T-cell (primary cell): Measurements from ENCODE around the gene TMEM191B. TPM values are rescaled to one million over a fixed set of nuclear protein-coding genes. Genes with fewer than 3 reads are reported as not detected.
"Not testable (repeated sequence)": the region's sequence is repeated elsewhere in the genome, so short reads cannot be mapped to it uniquely, and the experiment has no call there.

Experiments used
- ATAC-seq, 4 experiments: fragments of 200-7000 bp in 3 of 4; fragments of 150-1000 bp in 1 of 4; cut with Tn5 transposase; replicated peaks in 1 of 4; 1 replicate in 3 of 4; 2 replicates in 1 of 4; pipeline ENCODE4 v1.10.0; 2021; ENCODE audit warnings: moderate library complexity in 3 of 4, mild to moderate bottlenecking in 2 of 4, moderate number of reproducible peaks in 1 of 4
- CTCF ChIA-PET, 2 donors: fragments of 300-600 bp; sonication (Branson Sonifier 250); formaldehyde crosslinking; loops; one replicate each; lab custom pipeline; 2022; ENCODE audit warnings: antibody characterized with exemption in 2 of 2; lab: Charles Lee
- POLR2A ChIA-PET, 2 donors: fragments of 300-600 bp; sonication (Branson Sonifier 250); formaldehyde crosslinking; loops; one replicate each; lab custom pipeline; 2022; ENCODE audit warnings: antibody characterized with exemption in 2 of 2; lab: Charles Lee
- DNase-seq, 35 experiments: peaks; one replicate each; pipeline versions ENCODE4 v3.0.0 to v3.0.0-alpha.2; 2013 to 2023
- H3K27ac ChIP-seq: one replicate; pipeline ENCODE4 v1.5.1; 2013; ENCODE audit warnings: low read length
- H3K27me3 ChIP-seq, 2 experiments: replicated peaks in 1 of 2; 1 replicate in 1 of 2; 2 replicates in 1 of 2; pipeline versions ENCODE4 v1.6.1 to v1.7.0; 2013; ENCODE audit warnings: low read length in 1 of 2, mixed read lengths in 1 of 2; ENCODE audit not compliant: control insufficient read depth in 2 of 2, insufficient read depth in 2 of 2; ENCODE audit errors: extremely low read depth in 1 of 2
- H3K36me3 ChIP-seq, 2 donors: 1 replicate in 1 of 2; 2 replicates in 1 of 2; pipeline versions ENCODE4 v1.6.1 to v1.7.0; 2013; ENCODE audit warnings: low read length in 1 of 2; ENCODE audit not compliant: control insufficient read depth in 2 of 2, insufficient read depth in 1 of 2; ENCODE audit errors: extremely low read depth in 1 of 2
- H3K4me1 ChIP-seq, 2 experiments: 1 replicate in 1 of 2; 2 replicates in 1 of 2; pipeline versions ENCODE4 v1.6.1 to v1.7.0; 2013; ENCODE audit warnings: low read length in 2 of 2, mixed read lengths in 1 of 2; ENCODE audit not compliant: insufficient read depth in 2 of 2, control insufficient read depth in 1 of 2; ENCODE audit errors: extremely low read depth in 1 of 2
- H3K4me3 ChIP-seq, 2 donors: 1 replicate in 1 of 2; 2 replicates in 1 of 2; pipeline versions ENCODE4 v1.5.1 to v1.7.0; 2013; ENCODE audit warnings: mild to moderate bottlenecking in 2 of 2, low read length in 1 of 2, moderate library complexity in 1 of 2; ENCODE audit not compliant: control insufficient read depth in 1 of 2; ENCODE audit errors: extremely low read depth in 1 of 2
- H3K9me3 ChIP-seq: 2 replicates; pipeline ENCODE4 v1.7.0; 2013
- H3K27ac Mint-ChIP-seq, 2 donors: one replicate each; pipeline ENCODE4 v1.8.0; 2020 to 2021; ENCODE audit warnings: mild to moderate bottlenecking in 2 of 2, mixed read lengths in 2 of 2
- H3K27me3 Mint-ChIP-seq, 2 donors: one replicate each; pipeline ENCODE4 v1.8.0; 2021 to 2022; ENCODE audit warnings: mixed read lengths in 2 of 2
- H3K36me3 Mint-ChIP-seq: one replicate; pipeline ENCODE4 v1.8.0; 2021; ENCODE audit warnings: mixed read lengths
- H3K4me1 Mint-ChIP-seq, 3 donors: one replicate each; pipeline ENCODE4 v1.8.0; 2020 to 2022; ENCODE audit warnings: mixed read lengths in 3 of 3, mild to moderate bottlenecking in 1 of 3
- H3K4me3 Mint-ChIP-seq, 3 donors: one replicate each; pipeline ENCODE4 v1.8.0; 2020 to 2022; ENCODE audit warnings: mild to moderate bottlenecking in 3 of 3, mixed read lengths in 3 of 3, moderate library complexity in 3 of 3
- H3K9me3 Mint-ChIP-seq, 3 donors: one replicate each; pipeline ENCODE4 v1.8.0; 2020 to 2022; ENCODE audit warnings: mixed read lengths in 3 of 3
- WGBS: methylation state at CpG from one replicate; pipeline ENCODE4 v1.1.5; 2013; ENCODE audit warnings: missing lambda C conversion rate; ENCODE audit not compliant: insufficient coverage; 5-methylcytosine and 5-hydroxymethylcytosine counted together
- total RNA-seq, 35 experiments: library from RNA in 6 of 35; stranded (reverse) in 6 of 35; fragments of 120-200 nt in 1 of 35; gene quantifications; one replicate each; pipeline versions ENCODE4 v1.2.1 to v1.2.4 and lab custom pipeline; 2013 to 2026

Gene TMEM191B
- total RNA-seq, 5 donors from 2014 or later (not counting 1 experiment from before 2014, with no cell fraction given): 2.7 to 14.4 (median 10.7) TPM; not detected in 1

DNA sequence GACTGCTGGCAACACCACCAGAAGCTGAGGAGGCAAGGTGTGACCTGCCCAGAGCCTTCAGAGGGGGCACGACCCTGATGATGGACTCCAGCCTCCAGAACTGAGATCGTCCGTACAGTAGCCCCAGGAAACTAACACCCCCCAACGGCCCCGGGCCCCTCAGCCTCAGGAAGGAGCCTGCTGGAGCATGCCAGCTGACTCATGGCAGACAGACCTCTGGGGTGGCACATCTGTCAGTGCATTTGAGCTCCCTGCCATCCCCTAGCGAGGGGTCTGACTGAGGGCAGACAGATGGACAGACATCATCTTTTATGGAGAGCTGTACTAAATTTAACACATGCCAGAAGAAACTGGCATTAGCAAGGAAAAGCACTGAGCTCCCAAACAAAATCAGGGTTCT is 12.4 kb downstream of the TMEM191B start:
- H3K27ac ChIP-seq, H3K4me1 ChIP-seq, H3K27me3 ChIP-seq, H3K27me3 Mint-ChIP-seq, H3K9me3 ChIP-seq, H3K4me1 Mint-ChIP-seq, H3K36me3 ChIP-seq, H3K27ac Mint-ChIP-seq, H3K4me3 ChIP-seq, H3K4me3 Mint-ChIP-seq, H3K36me3 Mint-ChIP-seq, CTCF ChIA-PET, DNase-seq, H3K9me3 Mint-ChIP-seq, ATAC-seq, POLR2A ChIA-PET: not testable (repeated sequence)
- WGBS: 90% methylated on average over 4 of the region's 6 CpGs

DNA sequence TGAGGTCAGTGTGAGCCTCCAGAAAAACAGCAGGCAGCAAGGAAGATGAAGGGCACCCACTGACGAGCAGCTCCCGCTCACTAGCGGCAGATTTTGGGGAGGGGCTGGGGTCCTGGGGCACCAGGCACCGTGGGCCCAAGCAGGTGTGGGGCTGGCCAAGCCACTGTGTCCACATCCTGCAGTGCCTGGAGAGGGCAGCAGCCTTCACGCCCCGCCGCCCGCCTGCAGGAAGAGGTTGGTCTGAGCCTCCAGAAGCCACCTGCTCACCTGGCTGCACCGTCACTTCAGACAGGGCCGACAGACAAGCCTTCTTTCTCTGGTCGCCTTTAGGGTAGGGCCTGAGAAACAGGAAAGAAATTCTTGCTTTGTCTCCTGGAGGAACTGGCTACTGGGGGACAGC is 15.8 kb downstream of the TMEM191B start:
- no CpG with 5 or more reads among the region's 11 CpGs for WGBS
- H3K9me3 Mint-ChIP-seq, H3K4me3 Mint-ChIP-seq, H3K27ac Mint-ChIP-seq, DNase-seq, H3K4me1 Mint-ChIP-seq, POLR2A ChIA-PET, H3K36me3 Mint-ChIP-seq, H3K27me3 Mint-ChIP-seq, CTCF ChIA-PET, H3K27me3 ChIP-seq, H3K4me1 ChIP-seq, H3K4me3 ChIP-seq, H3K36me3 ChIP-seq, H3K27ac ChIP-seq, H3K9me3 ChIP-seq, ATAC-seq: not testable (repeated sequence)

DNA sequence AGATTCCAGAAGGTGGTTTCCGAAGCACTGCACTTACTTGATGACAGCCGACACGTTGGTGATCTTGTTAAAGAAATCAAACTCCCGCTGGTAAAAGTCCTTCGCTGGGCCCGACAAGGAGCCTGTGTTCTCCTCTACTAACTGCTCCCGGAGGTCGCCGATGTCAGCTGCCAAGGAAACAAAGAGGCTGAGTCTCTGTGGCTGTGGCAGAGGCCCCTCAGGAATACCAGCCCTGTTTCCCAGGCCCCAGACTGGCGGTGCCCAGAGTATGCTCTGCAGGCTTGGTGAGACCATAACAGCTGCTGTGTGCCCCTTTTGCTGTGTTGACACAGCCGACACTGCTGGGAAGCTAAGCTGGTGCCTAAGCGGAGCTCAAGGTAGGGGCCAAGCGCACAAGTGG is 17.0 kb downstream of the TMEM191B start:
- H3K4me3 ChIP-seq, H3K4me1 Mint-ChIP-seq, H3K27me3 Mint-ChIP-seq, H3K36me3 ChIP-seq, H3K36me3 Mint-ChIP-seq, H3K4me3 Mint-ChIP-seq, H3K27ac ChIP-seq, H3K27me3 ChIP-seq, POLR2A ChIA-PET, H3K4me1 ChIP-seq, DNase-seq, ATAC-seq, H3K27ac Mint-ChIP-seq, CTCF ChIA-PET, H3K9me3 ChIP-seq, H3K9me3 Mint-ChIP-seq: not testable (repeated sequence)
- whole genome bisulfite sequencing: 100% methylated on average over 3 of the region's 13 CpGs

- H3K36me3 Mint-ChIP-seq, CTCF ChIA-PET, H3K9me3 ChIP-seq, H3K4me1 ChIP-seq, ATAC-seq, H3K4me1 Mint-ChIP-seq, H3K36me3 ChIP-seq, H3K27me3 Mint-ChIP-seq, H3K27ac ChIP-seq, H3K4me3 ChIP-seq, H3K27ac Mint-ChIP-seq, POLR2A ChIA-PET, H3K9me3 Mint-ChIP-seq, DNase-seq, H3K4me3 Mint-ChIP-seq, H3K27me3 ChIP-seq: not testable (repeated sequence)
- no CpG with 5 or more reads among the region's 13 CpGs for WGBS
Observed at GRCh38 chr22:18549458-18550179, 22.0 kb downstream of the TMEM191B start.

DNA sequence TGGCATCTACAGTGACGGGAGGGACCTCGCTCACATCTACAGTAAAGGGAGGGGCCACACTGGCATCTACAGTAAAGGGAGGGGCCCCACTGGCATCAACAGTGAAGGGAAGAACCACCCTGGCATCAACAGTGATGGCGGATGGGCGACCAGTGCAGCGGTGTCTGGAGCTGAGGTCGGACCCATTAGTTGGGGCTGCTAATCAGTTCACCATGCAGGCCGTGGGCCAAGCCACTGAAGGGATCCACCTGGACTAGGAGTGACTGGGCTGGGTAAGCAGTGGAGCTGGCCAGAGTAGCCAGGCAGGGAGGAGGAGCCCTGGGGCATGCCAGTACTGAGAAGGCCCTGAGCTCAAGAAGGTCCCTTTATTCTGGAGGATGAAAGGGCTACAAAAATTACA is 23.4 kb downstream of the TMEM191B start:
- H3K27me3 ChIP-seq, H3K4me3 ChIP-seq, H3K27ac ChIP-seq, H3K4me1 Mint-ChIP-seq, DNase-seq, H3K4me1 ChIP-seq, H3K9me3 Mint-ChIP-seq, H3K27me3 Mint-ChIP-seq, H3K9me3 ChIP-seq, H3K36me3 Mint-ChIP-seq, H3K27ac Mint-ChIP-seq, H3K4me3 Mint-ChIP-seq, H3K36me3 ChIP-seq, CTCF ChIA-PET, ATAC-seq, POLR2A ChIA-PET: not testable (repeated sequence)
- WGBS: no CpG with 5 or more reads among the region's 7 CpGs

GRCh38 chr22:18552839-18553597 is 25.4 kb downstream of the TMEM191B start:
- H3K27ac Mint-ChIP-seq, POLR2A ChIA-PET, H3K4me1 Mint-ChIP-seq, H3K36me3 ChIP-seq, H3K4me3 ChIP-seq, H3K27me3 Mint-ChIP-seq, H3K9me3 Mint-ChIP-seq, H3K27me3 ChIP-seq, ATAC-seq, H3K4me3 Mint-ChIP-seq, H3K9me3 ChIP-seq, H3K36me3 Mint-ChIP-seq, H3K27ac ChIP-seq, DNase-seq, H3K4me1 ChIP-seq, CTCF ChIA-PET: not testable (repeated sequence)
- no CpG with 5 or more reads among the region's 19 CpGs for WGBS
